ENCODE results near the gene SMPD1. TPM values are rescaled to one million over a fixed set of nuclear protein-coding genes. Genes with fewer than 3 reads are reported as not detected.

SMPD1 gene
- total and polyA plus RNA-seq, 2 experiments from 2014 or later, result 0.76 to 0.97 TPM

GRCh38 chr11:6387811-6388599, 2.3 kb upstream of the SMPD1 start:
- TF ChIP-seq ZNF462 (CRISPR knock-in tag; IDR thresholded peaks at IDR 0.05), result no peak
- no peak for TF ChIP-seq EZH2phosphoT487 (IDR thresholded peaks at IDR 0.05; ENCODE audit: unreplicated experiment)
- no peak for TF ChIP-seq POLR2AphosphoS5 (IDR thresholded peaks at IDR 0.05; ENCODE audit: low read depth)
- no peak for TF ChIP-seq CTCF (conservative IDR thresholded peaks at IDR 0.05; ENCODE audit: low read depth in 2 of 2)
- no peak for TF ChIP-seq JUNB (IDR thresholded peaks at IDR 0.05; ENCODE audit: unreplicated experiment)
- no peak for TF ChIP-seq STAT1 (IDR thresholded peaks at IDR 0.05; ENCODE audit: unreplicated experiment)
- TF ChIP-seq ETS1 (IDR thresholded peaks at IDR 0.05), result no peak
- no peak for TF ChIP-seq REST (IDR thresholded peaks at IDR 0.05; ENCODE audit: unreplicated experiment)
- TF ChIP-seq CREB1 (CRISPR knock-in tag; IDR thresholded peaks at IDR 0.05; ENCODE audit: low read depth), result no peak
- TF ChIP-seq ZNF114 (CRISPR knock-in tag; IDR thresholded peaks at IDR 0.05), result no peak
- no peak for TF ChIP-seq ZNF331 (CRISPR knock-in tag; IDR thresholded peaks at IDR 0.05; ENCODE audit: low read depth)
- H4K20me1 ChIP-seq (replicated peaks; ENCODE audit: insufficient read depth), result no peaks in the 10 kb centered on the region
- Mint-ChIP-seq H3K4me3 (no peak overlapping the region), H3K27me3 (ENCODE audit: insufficient read depth, low read depth, poor library complexity) (peaks cover 17% of the 10 kb centered on the region), H3K27ac (no peak overlapping the region), H3K36me3 (ENCODE audit: low read depth) (no peaks in the 10 kb centered on the region), H3K4me1 (peaks cover 33% of the 10 kb centered on the region), H3K9me3 (no peaks in the 10 kb centered on the region)
- H3K79me2 ChIP-seq (replicated peaks; ENCODE audit: insufficient read depth), result no peaks in the 10 kb centered on the region
- no peaks in the 10 kb centered on the region for H3F3A ChIP-seq (replicated peaks; ENCODE audit: low read depth)
- no peak overlapping the region for H3K4me3 ChIP-seq
- peaks cover 45% of the 10 kb centered on the region for H3K4me1 ChIP-seq (ENCODE audit: insufficient read depth)
- no peak overlapping the region for H3K27ac ChIP-seq (ENCODE audit: low read depth)
- H2AFZ ChIP-seq, result peak overlapping the region; percentile 61
- DNase-seq (ENCODE audit: low spot score), result no peak
- H3K4me2 ChIP-seq, result 0 out of 2 replicates have a peak overlapping the region, but pooled peaks have one; percentile 15
- H3K27me3 ChIP-seq (ENCODE audit: insufficient read depth), result peaks cover 6% of the 10 kb centered on the region; the same call in 1 of the 2 replicates
- no peaks in the 10 kb centered on the region; the same call in 1 of the 2 replicates for H3K9me2 ChIP-seq (ENCODE audit: insufficient read depth)
- no peaks in the 10 kb centered on the region for H3K36me3 ChIP-seq (ENCODE audit: insufficient read depth)
- ATAC-seq, result no peak

Measured in GM23338 (cell line).